Breast epithelium (tissue), 3 donors: ENCODE measurements around the gene COL5A1.

Experiments
- CTCF ChIP-seq, 3 donors: fragments of 450-650 bp; IDR thresholded peaks; one replicate each; pipeline ENCODE4 v1.5.1; 2016 to 2017; ENCODE audit warnings: antibody characterized with exemption in 3 of 3, mild to moderate bottlenecking in 3 of 3, moderate library complexity in 3 of 3
- POLR2AphosphoS5 ChIP-seq, 3 donors: sonication (generic); formaldehyde crosslinking; IDR thresholded peaks; one replicate each; pipeline ENCODE4 v1.6.1; 2017; ENCODE audit warnings: antibody characterized with exemption in 3 of 3

DNA sequence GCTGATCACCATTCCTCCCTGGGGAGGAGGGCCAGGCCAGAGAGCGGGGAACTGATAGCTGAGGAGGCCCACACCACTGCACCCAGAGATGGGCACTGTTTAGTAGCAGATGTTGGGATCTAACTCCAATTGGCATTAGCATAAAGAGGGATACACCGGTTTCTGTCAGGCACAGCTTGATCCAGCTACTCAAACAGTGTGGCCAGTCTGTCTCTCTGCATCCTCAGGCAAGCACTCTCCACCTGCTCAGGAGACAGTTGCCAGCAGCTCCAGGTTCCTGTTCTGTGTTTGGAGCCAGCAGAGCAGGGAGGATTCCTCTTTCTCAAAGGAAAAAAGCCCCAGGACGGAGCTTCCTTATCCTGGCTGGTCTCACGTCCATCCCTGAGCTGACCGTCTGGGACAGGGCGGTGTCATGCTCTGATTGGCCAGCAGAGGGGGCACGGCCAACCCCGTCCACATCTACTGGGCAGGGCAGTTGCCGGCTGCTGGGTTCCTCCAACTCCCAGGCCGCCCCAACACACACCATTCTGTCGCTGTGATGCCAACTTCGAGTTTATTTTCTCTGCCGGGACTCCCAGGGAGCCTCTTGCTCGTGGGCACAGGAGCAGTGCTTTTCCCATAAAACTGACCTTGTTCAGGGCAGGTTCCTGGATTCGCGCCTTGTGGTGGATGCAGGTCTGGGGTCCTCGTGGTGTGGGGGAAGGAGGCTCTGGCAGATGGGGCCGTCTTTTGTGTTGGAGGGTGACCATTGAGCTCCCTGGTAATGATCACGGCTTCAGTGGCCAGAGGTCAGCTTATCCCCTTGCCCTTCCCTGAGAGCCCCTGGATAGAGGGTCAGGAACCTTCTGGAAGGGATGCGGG lies 47.9 kb downstream of the COL5A1 start:
- TF ChIP-seq CTCF (IDR thresholded peaks at IDR 0.05) (peak; percentile 57 to 73 (median 68)), POLR2AphosphoS5 (IDR thresholded peaks at IDR 0.05) (no peak)
